Natural killer cell (primary cell): ENCODE data around the gene MMP17. TPM values are rescaled to one million over a fixed set of nuclear protein-coding genes. Genes with fewer than 3 reads are reported as not detected.

Source experiments
- ATAC-seq, 3 donors: fragments of 150-1000 bp in 2 of 3; fragments of 200-7000 bp in 1 of 3; cut with Tn5 transposase; 1 replicate in 1 of 3; 2 replicates in 2 of 3; pipeline ENCODE4 v1.10.0; 2021; ENCODE audit warnings: mild to moderate bottlenecking in 2 of 3, moderate library complexity in 2 of 3
- DNase-seq, 2 donors: peaks; one replicate each; pipeline versions ENCODE4 v3.0.0 to v3.0.0-alpha.2; 2013 to 2021; ENCODE audit warnings: mixed read lengths in 1 of 2
- H3K27ac ChIP-seq: one replicate; pipeline ENCODE4 v1.5.1; 2013; ENCODE audit warnings: mild to moderate bottlenecking, low read length
- H3K27me3 ChIP-seq: one replicate; pipeline ENCODE4 v1.6.1; 2013; ENCODE audit warnings: low read length; ENCODE audit not compliant: control insufficient read depth, insufficient read depth
- H3K36me3 ChIP-seq: one replicate; pipeline ENCODE4 v1.6.1; 2013; ENCODE audit warnings: low read length; ENCODE audit not compliant: control insufficient read depth, insufficient read depth
- H3K4me1 ChIP-seq: one replicate; pipeline ENCODE4 v1.6.1; 2013; ENCODE audit warnings: low read length; ENCODE audit not compliant: control insufficient read depth, insufficient read depth
- H3K4me3 ChIP-seq: one replicate; pipeline ENCODE4 v1.5.1; 2013; ENCODE audit warnings: low read length
- H3K9me3 ChIP-seq: one replicate; pipeline ENCODE4 v1.6.1; 2013; ENCODE audit warnings: low read length; ENCODE audit not compliant: control insufficient read depth, insufficient read depth
- H3K27ac Mint-ChIP-seq, 2 donors: one replicate each; pipeline ENCODE4 v1.8.0; 2022; ENCODE audit warnings: mild to moderate bottlenecking in 2 of 2, mixed read lengths in 2 of 2, moderate library complexity in 1 of 2
- H3K27me3 Mint-ChIP-seq, 2 donors: one replicate each; pipeline ENCODE4 v1.8.0; 2022; ENCODE audit warnings: low read depth in 2 of 2, mixed read lengths in 2 of 2
- H3K36me3 Mint-ChIP-seq: one replicate; pipeline ENCODE4 v1.8.0; 2022; ENCODE audit warnings: mixed read lengths
- H3K4me1 Mint-ChIP-seq, 2 donors: one replicate each; pipeline ENCODE4 v1.8.0; 2022; ENCODE audit warnings: mixed read lengths in 2 of 2
- H3K4me3 Mint-ChIP-seq: one replicate; pipeline ENCODE4 v1.8.0; 2022; ENCODE audit warnings: mild to moderate bottlenecking, moderate library complexity, mixed read lengths
- H3K9me3 Mint-ChIP-seq, 2 donors: one replicate each; pipeline ENCODE4 v1.8.0; 2022; ENCODE audit warnings: mixed read lengths in 2 of 2
- CTCF ChIP-seq: fragments of 200-600 bp; IDR thresholded peaks from one replicate; pipeline ENCODE4 v1.8.0; 2022; ENCODE audit warnings: antibody characterized with exemption
- WGBS: methylation state at CpG from one replicate; pipeline ENCODE4 v1.1.7; 2013; ENCODE audit warnings: missing lambda C conversion rate; ENCODE audit not compliant: insufficient coverage; 5-methylcytosine and 5-hydroxymethylcytosine counted together
- intact Hi-C: fragments of 100-400 bp; cut with micrococcal nuclease; formaldehyde crosslinking; loops from one replicate; pipeline ENCODE4 v1.14.2; 2022
- total RNA-seq, 4 donors: library from RNA; stranded (reverse); fragments of 120-200 nt in 1 of 4; gene quantifications; one replicate each; pipeline versions ENCODE4 v1.2.3 to v1.2.4, GENCODE V29; 2013 to 2022

The MMP17 gene
- total RNA-seq, 3 donors from 2014 or later (not counting 1 experiment from before 2014, with no cell fraction given), result 1.6 to 2.0 (median 1.7) TPM

DNA sequence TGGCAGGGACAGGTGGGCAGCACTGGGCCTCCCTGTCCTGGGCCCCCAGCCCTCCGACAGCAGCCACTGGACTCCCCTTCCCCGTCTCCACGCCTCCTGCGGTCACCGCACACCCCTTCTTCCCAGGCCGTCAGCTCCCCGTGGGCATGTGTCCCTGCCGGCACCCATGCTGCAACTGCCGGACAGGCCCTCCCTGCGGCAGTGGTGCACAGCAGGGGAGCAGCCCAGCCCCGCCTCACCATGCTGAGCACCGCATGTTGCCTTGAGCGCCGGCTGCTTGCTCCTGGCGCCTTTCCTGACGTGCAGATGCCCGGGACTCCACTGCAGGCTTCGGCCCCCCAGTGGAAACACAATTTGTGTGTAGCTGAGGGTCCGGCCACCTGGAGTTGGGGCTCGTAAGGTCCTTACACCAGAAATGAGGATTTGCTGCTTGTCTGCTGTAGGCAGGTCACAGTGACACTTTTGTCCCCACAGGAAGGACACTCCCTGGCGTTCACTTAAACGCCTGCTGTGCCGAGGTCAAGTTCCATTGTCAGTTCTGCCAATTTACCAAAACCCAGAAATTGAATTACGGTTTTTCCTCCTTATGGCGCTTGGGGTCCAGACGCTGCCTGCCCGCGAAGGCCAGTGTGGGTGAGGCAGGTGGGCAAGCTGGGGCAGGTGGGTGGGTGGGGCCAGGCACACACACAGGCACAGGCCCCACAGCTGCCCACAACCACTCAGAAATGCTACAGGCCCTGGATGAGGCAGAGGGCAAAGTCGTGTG lies 28.2 kb upstream of the MMP17 start:
- 90% methylated on average over 29 of the region's 29 CpGs for WGBS
- no peaks in the 10 kb centered on the region for H3K36me3 Mint-ChIP-seq
- intact Hi-C loops, result no loop called here

GRCh38 chr12:131800594-131801135 lies 27.5 kb upstream of the MMP17 start:
- WGBS, result 56% methylated on average over 20 of the region's 20 CpGs
- peak; percentile 44 to 60 (median 59) for ATAC-seq

More for the DNA sequence above, 28.2 kb upstream of the MMP17 start:
- no peak for DNase-seq
- Histone ChIP-seq H3K27me3 (no peaks in the 10 kb centered on the region), H3K27ac (no peak overlapping the region), H3K4me3 (no peak overlapping the region), H3K36me3 (peaks cover 41% of the 10 kb centered on the region), H3K4me1 (peaks cover 11% of the 10 kb centered on the region), H3K9me3 (no peaks in the 10 kb centered on the region)
- peak overlapping the region; percentile 49 to 50 for H3K27ac Mint-ChIP-seq
- peaks cover 6 to 11% of the 10 kb centered on the region in 2 donors for H3K4me1 Mint-ChIP-seq
- no peak for TF ChIP-seq CTCF
- H3K27me3 Mint-ChIP-seq, result no peaks in the 10 kb centered on the region
- ATAC-seq, result no peak
- no peak overlapping the region for H3K4me3 Mint-ChIP-seq
- H3K9me3 Mint-ChIP-seq, result no peaks in the 10 kb centered on the region

DNA sequence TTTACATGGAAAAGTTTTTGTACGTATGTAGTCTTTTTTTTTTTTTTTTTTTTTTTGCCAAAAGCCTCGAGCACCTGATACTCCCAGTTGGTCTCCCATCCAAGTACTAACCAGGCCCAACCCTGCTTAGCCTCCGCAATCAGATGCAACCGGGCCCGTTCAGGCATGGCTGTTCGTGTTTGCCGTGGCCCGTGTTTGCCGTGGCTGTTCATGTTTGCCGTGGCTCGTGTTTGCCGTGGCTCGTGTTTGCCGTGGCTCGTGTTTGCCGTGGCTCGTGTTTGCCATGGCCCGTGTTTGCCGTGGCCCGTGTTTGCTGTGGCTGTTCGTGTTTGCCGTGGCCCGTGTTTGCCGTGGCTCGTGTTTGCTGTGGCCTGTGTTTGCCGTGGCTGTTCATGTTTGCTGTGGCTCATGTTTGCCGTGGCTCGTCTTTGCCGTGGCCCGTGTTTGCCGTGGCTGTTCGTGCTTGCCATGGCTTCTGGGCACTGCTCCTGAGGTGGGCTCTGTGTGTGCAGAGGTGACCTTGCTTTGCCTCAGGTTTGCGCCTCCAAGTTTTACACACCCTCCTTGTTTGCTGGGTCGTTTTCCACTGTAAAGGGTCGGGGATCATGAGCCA lies 26.8 kb upstream of the MMP17 start:
- no peak for TF ChIP-seq CTCF
- H3K27ac Mint-ChIP-seq, result peak overlapping the region; percentile 49 to 50
- H3K4me3 Mint-ChIP-seq, result peak overlapping the region; percentile 19
- peaks cover 6 to 7% of the 10 kb centered on the region in 2 donors for H3K4me1 Mint-ChIP-seq
- intact Hi-C loops, result no loop called here
- WGBS, result 89% methylated on average over 27 of the region's 35 CpGs
- peaks cover 35% of the 10 kb centered on the region for H3K36me3 ChIP-seq
- H3K4me3 ChIP-seq, result no peak overlapping the region
- no peaks in the 10 kb centered on the region for H3K9me3 Mint-ChIP-seq
- DNase-seq (no peak), ATAC-seq (no peak)
- no peaks in the 10 kb centered on the region for H3K27me3 ChIP-seq
- no peaks in the 10 kb centered on the region for H3K36me3 Mint-ChIP-seq
- no peaks in the 10 kb centered on the region for H3K9me3 ChIP-seq
- no peak overlapping the region for H3K27ac ChIP-seq
- H3K4me1 ChIP-seq, result peaks cover 11% of the 10 kb centered on the region
- no peaks in the 10 kb centered on the region for H3K27me3 Mint-ChIP-seq

More at GRCh38 chr12:131800594-131801135, 27.5 kb upstream of the MMP17 start:
- H3K36me3 Mint-ChIP-seq, result no peaks in the 10 kb centered on the region
- peaks cover 6 to 11% of the 10 kb centered on the region in 2 donors for H3K4me1 Mint-ChIP-seq
- peak overlapping the region; percentile 49 to 50 for H3K27ac Mint-ChIP-seq
- Histone ChIP-seq H3K36me3 (peaks cover 36% of the 10 kb centered on the region), H3K4me3 (no peak overlapping the region), H3K9me3 (no peaks in the 10 kb centered on the region), H3K4me1 (peaks cover 11% of the 10 kb centered on the region), H3K27ac (no peak overlapping the region), H3K27me3 (no peaks in the 10 kb centered on the region)
- DNase-seq, result no peak
- TF ChIP-seq CTCF, result no peak
- intact Hi-C loops, result no loop called here
- H3K4me3 Mint-ChIP-seq, result peak overlapping the region; percentile 19
- no peaks in the 10 kb centered on the region for H3K9me3 Mint-ChIP-seq
- no peaks in the 10 kb centered on the region for H3K27me3 Mint-ChIP-seq
